GM12878 (cell line): Measurements from ENCODE around the gene UNC5B. TPM values are rescaled to one million over a fixed set of nuclear protein-coding genes. Genes with fewer than 3 reads are reported as not detected.

Experiments used
- ATAC-seq: fragments of 200-7000 bp; cut with Tn5 transposase; 3 replicates; pipeline ENCODE4 v1.9.1; 2020; ENCODE audit warnings: mild to moderate bottlenecking, moderate library complexity
- BruUV-seq: library from RNA; stranded (reverse); fragments of 400-500 nt; replicated peaks from 2 replicates; lab custom pipeline; 2021; lab: Mats Ljungman, UMichigan
- CTCF ChIA-PET: fragments of 300-600 bp; sonication (Branson Sonifier 250); formaldehyde crosslinking; extraction: SDS; loops from one replicate; lab custom pipeline; 2021; ENCODE audit warnings: inconsistent platforms; lab: Yijun Ruan, JAX
- POLR2A ChIA-PET: fragments of 350-600 bp; formaldehyde crosslinking; extraction: SDS; loops from one replicate; lab custom pipeline; 2021; ENCODE audit warnings: inconsistent platforms; lab: Charles Lee
- RAD21 ChIA-PET: fragments of 300-600 bp; sonication (Branson Sonifier 250); formaldehyde crosslinking; loops from one replicate; lab custom pipeline; 2023; ENCODE audit warnings: antibody characterized with exemption; ENCODE audit not compliant: unreplicated experiment; lab: Charles Lee
- SMC1A ChIA-PET: fragments of 300-600 bp; sonication (Branson Sonifier 250); formaldehyde crosslinking; loops from one replicate; lab custom pipeline; 2023; ENCODE audit not compliant: unreplicated experiment, uncharacterized antibody; lab: Charles Lee
- DNase-seq: peaks from one replicate; pipeline ENCODE4 v3.0.0-alpha.2; 2011; ENCODE audit warnings: low read depth, low spot score
- FAIRE-seq: peaks from 3 replicates; lab custom pipeline; 2011; peaks lifted over from hg19 to GRCh38; lab: Jason Lieb, UNC
- H2AFZ ChIP-seq: 2 replicates; pipeline ENCODE4 v1.6.0; 2011; ENCODE audit warnings: low read depth, low read length, control low read depth; ENCODE audit not compliant: control insufficient read depth
- H3K27ac ChIP-seq: 2 replicates; pipeline ENCODE4 v1.5.1; 2011; ENCODE audit warnings: control low read depth; ENCODE audit not compliant: control insufficient read depth, insufficient read depth
- H3K27me3 ChIP-seq, 2 experiments: replicated peaks in 1 of 2; 2 replicates each; pipeline versions ENCODE4 v1.6.0 to v1.6.1; 2011; ENCODE audit warnings: low read length in 1 of 2; ENCODE audit not compliant: control insufficient read depth in 2 of 2, insufficient read depth in 2 of 2
- H3K36me3 ChIP-seq, 2 experiments: 2 replicates each; pipeline ENCODE4 v1.5.1; 2011; ENCODE audit warnings: low read length in 1 of 2; ENCODE audit not compliant: control insufficient read depth in 2 of 2, insufficient read depth in 2 of 2
- H3K4me1 ChIP-seq: 2 replicates; pipeline ENCODE4 v1.6.1; 2011; ENCODE audit warnings: mild to moderate bottlenecking, low read length, moderate library complexity, mixed read lengths; ENCODE audit not compliant: control insufficient read depth, insufficient read depth
- H3K4me2 ChIP-seq: 2 replicates; pipeline ENCODE4 v1.6.0; 2011; ENCODE audit warnings: control low read depth; ENCODE audit not compliant: control insufficient read depth, insufficient read depth
- H3K4me3 ChIP-seq: fragments of 200-600 bp; sonication (generic); 2 replicates; pipeline ENCODE4 v1.5.1; 2016
- H3K79me2 ChIP-seq: 2 replicates; pipeline ENCODE4 v1.6.0; 2011; ENCODE audit warnings: low read length; ENCODE audit not compliant: control insufficient read depth, insufficient read depth
- H3K9ac ChIP-seq: 2 replicates; pipeline ENCODE4 v1.8.0; 2011; ENCODE audit warnings: low read length, control low read depth, mixed read lengths; ENCODE audit not compliant: control insufficient read depth, insufficient read depth
- H3K9me3 ChIP-seq: replicated peaks from 3 replicates; pipeline ENCODE4 v1.5.1; 2011; ENCODE audit warnings: mild to moderate bottlenecking, low read length; ENCODE audit not compliant: control insufficient read depth, insufficient read depth
- H4K20me1 ChIP-seq: 2 replicates; pipeline ENCODE4 v1.6.0; 2011; ENCODE audit not compliant: control insufficient read depth, insufficient read depth
- ESRRA ChIP-seq: IDR thresholded peaks from 2 replicates; pipeline ENCODE4 v1.6.1; 2012; ENCODE audit warnings: mild to moderate bottlenecking, low read length, improper control_type of control experiment
- FOXK2 ChIP-seq: fragments of 450-650 bp; IDR thresholded peaks from 2 replicates; pipeline ENCODE4 v1.6.1; 2017; ENCODE audit warnings: mild to moderate bottlenecking, moderate library complexity
- KLF5 ChIP-seq: fragments of 450-650 bp; IDR thresholded peaks from 2 replicates; pipeline ENCODE4 v1.6.1; 2014; ENCODE audit warnings: mild to moderate bottlenecking; ENCODE audit not compliant: partially characterized antibody
- MYC ChIP-seq: IDR thresholded peaks from 2 replicates; pipeline ENCODE4 v1.6.1; 2011; ENCODE audit warnings: mild to moderate bottlenecking, low read length, moderate library complexity, inconsistent platforms; ENCODE audit not compliant: insufficient read depth, insufficient replicate concordance, insufficient read length, severe bottlenecking
- NBN ChIP-seq: fragments of 450-650 bp; IDR thresholded peaks from 2 replicates; pipeline ENCODE4 v1.6.1; 2016
- RAD21 ChIP-seq: IDR thresholded peaks from 2 replicates; pipeline ENCODE4 v1.6.1; 2011; ENCODE audit warnings: mild to moderate bottlenecking, low read depth, low read length, moderate library complexity; ENCODE audit not compliant: insufficient read depth
- SMC3 ChIP-seq: IDR thresholded peaks from 2 replicates; pipeline ENCODE4 v1.6.1; 2011; ENCODE audit warnings: low read length, improper control_type of control experiment, borderline replicate concordance
- SPI1 ChIP-seq: IDR thresholded peaks from 2 replicates; pipeline ENCODE4 v1.6.1; 2011; ENCODE audit warnings: low read depth, mild to moderate bottlenecking, low read length, moderate library complexity, borderline replicate concordance; ENCODE audit not compliant: insufficient read depth
- YBX1 ChIP-seq: fragments of 450-650 bp; IDR thresholded peaks from 2 replicates; pipeline ENCODE4 v1.6.1; 2016; ENCODE audit warnings: antibody characterized with exemption
- ZNF217 ChIP-seq: fragments of 450-650 bp; IDR thresholded peaks from 2 replicates; pipeline ENCODE4 v1.6.1; 2017; ENCODE audit warnings: antibody characterized with exemption, mild to moderate bottlenecking
- WGBS: methylation state at CpG from one replicate; pipeline ENCODE4 v1.1.6; 2016; ENCODE audit warnings: low lambda C conversion rate; ENCODE audit not compliant: insufficient replicate concordance, insufficient coverage; ENCODE audit errors: missing lambda C conversion rate; 5-methylcytosine and 5-hydroxymethylcytosine counted together
- in situ Hi-C: fragments of 300-500 bp; cut with MboI; formaldehyde crosslinking; loops from 9 replicates; pipeline ENCODE4 v1.14.3; 2018; ENCODE audit warnings: mixed read lengths
- intact Hi-C: fragments of 100-400 bp; cut with micrococcal nuclease; formaldehyde crosslinking; loops from one replicate; pipeline ENCODE4 v1.14.2; 2022; ENCODE audit not compliant: unreplicated experiment
- polyA plus RNA-seq, 11 experiments: library from polyadenylated mRNA; depleted of rRNA in 4 of 11; unstranded in 6 of 11; stranded (reverse) in 5 of 11; fragments of >200 nt; fragmentation: Nextera tagmentation in 4 of 11; fragmentation: Illumina TruSeq in 1 of 11; extraction: Ambion mirVana in 4 of 11; extraction: Trizol in 1 of 11; gene quantifications; 1 replicate in 1 of 11; 2 replicates in 10 of 11; pipeline versions ENCODE4 v1.2.1 to v1.2.3, GENCODE V29; 2011 to 2016; ENCODE audit warnings: inconsistent platforms in 2 of 11, missing spikeins in 2 of 11, low read depth in 1 of 11
- total RNA-seq, 4 experiments: library from RNA; depleted of rRNA in 3 of 4; stranded (reverse); fragments of >200 nt in 3 of 4; fragmentation: Illumina TruSeq in 1 of 4; extraction: Trizol in 1 of 4; gene quantifications; 2 replicates each; pipeline versions ENCODE4 v1.2.1 to v1.2.3, GENCODE V29; 2013 to 2021
- TF ChIP-seq, protein P1 (sequence below): fragments of 150-350 bp; IDR thresholded peaks from 2 replicates; pipeline ENCODE4 v1.6.1; 2014; ENCODE audit warnings: mild to moderate bottlenecking, low read depth, low read length
- TF ChIP-seq, protein P2 (sequence below), 3 experiments: IDR thresholded peaks in 2 of 3; conservative IDR thresholded peaks in 1 of 3; 2 replicates each; pipeline ENCODE4 v1.5.1; 2011; ENCODE audit warnings: low read depth in 3 of 3, low read length in 3 of 3, mild to moderate bottlenecking in 3 of 3, control low read depth in 2 of 3, moderate library complexity in 2 of 3, inconsistent platforms in 1 of 3, mixed read lengths in 1 of 3; ENCODE audit not compliant: control insufficient read depth in 2 of 3, insufficient read depth in 1 of 3; ENCODE audit errors: extremely low read depth in 1 of 3
- TF ChIP-seq, protein P3 (sequence below): IDR thresholded peaks from 2 replicates; pipeline ENCODE4 v1.6.1; 2011; ENCODE audit warnings: mild to moderate bottlenecking, low read depth, low read length, moderate library complexity; ENCODE audit not compliant: insufficient replicate concordance

UNC5B gene
- total and polyA plus RNA-seq, 10 of the 15 experiments (the other 5 are each of a cell fraction or from before 2014, with no cell fraction given) = 0.03 to 0.08 TPM; not detected in 8

DNA sequence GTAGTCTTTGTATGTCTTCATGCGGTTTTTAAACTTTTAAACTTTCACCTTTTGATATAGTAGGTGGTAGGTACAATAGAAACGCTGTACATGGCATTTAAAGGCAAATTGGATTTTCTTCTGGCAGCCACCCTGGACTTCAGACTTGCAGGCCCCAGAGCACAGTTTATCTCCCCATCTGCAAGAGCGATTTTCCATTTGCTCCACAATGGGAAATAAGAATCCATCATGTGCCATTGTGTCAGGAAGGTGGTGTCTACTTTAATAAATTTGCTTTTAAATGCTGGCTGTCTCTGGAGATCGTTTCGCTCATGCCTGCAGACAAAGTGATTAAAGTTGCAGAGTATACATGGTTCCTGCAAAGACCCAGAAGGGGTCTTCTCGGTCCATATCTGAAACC, 38.9 kb downstream of the UNC5B start:
- Histone ChIP-seq H3K4me1 (no peaks in the 10 kb centered on the region), H3K4me2 (no peak overlapping the region), H4K20me1 (no peaks in the 10 kb centered on the region), H3K27me3 (no peaks in the 10 kb centered on the region; a peak in 2 of 4 replicates), H3K4me3 (no peak overlapping the region), H3K27ac (no peak overlapping the region), H2AFZ (no peak overlapping the region), H3K9ac (no peak overlapping the region), H3K36me3 (no peaks in the 10 kb centered on the region), H3K79me2 (no peaks in the 10 kb centered on the region)
- BruUV-seq = no TSS peak
- intact Hi-C loops = no loop called here
- POLR2A ChIA-PET = no interaction called here
- RAD21 ChIA-PET = no interaction called here
- 26% methylated on average over 6 of the region's 6 CpGs for WGBS
- SMC1A ChIA-PET = no interaction called here
- FAIRE-seq (no peak), DNase-seq (no peak), ATAC-seq (no peak)
- in situ Hi-C loops = no loop called here
- CTCF ChIA-PET = no interaction called here
- TF ChIP-seq RAD21 (no peak), SMC3 (no peak), NBN (no peak), ZNF217 (no peak), ESRRA (no peak), FOXK2 (no peak), SPI1 (no peak), KLF5 (no peak), YBX1 (no peak), MYC (no peak)
- TF ChIP-seq, protein P1, sequence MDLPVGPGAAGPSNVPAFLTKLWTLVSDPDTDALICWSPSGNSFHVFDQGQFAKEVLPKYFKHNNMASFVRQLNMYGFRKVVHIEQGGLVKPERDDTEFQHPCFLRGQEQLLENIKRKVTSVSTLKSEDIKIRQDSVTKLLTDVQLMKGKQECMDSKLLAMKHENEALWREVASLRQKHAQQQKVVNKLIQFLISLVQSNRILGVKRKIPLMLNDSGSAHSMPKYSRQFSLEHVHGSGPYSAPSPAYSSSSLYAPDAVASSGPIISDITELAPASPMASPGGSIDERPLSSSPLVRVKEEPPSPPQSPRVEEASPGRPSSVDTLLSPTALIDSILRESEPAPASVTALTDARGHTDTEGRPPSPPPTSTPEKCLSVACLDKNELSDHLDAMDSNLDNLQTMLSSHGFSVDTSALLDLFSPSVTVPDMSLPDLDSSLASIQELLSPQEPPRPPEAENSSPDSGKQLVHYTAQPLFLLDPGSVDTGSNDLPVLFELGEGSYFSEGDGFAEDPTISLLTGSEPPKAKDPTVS = no peak
- TF ChIP-seq, protein P2, sequence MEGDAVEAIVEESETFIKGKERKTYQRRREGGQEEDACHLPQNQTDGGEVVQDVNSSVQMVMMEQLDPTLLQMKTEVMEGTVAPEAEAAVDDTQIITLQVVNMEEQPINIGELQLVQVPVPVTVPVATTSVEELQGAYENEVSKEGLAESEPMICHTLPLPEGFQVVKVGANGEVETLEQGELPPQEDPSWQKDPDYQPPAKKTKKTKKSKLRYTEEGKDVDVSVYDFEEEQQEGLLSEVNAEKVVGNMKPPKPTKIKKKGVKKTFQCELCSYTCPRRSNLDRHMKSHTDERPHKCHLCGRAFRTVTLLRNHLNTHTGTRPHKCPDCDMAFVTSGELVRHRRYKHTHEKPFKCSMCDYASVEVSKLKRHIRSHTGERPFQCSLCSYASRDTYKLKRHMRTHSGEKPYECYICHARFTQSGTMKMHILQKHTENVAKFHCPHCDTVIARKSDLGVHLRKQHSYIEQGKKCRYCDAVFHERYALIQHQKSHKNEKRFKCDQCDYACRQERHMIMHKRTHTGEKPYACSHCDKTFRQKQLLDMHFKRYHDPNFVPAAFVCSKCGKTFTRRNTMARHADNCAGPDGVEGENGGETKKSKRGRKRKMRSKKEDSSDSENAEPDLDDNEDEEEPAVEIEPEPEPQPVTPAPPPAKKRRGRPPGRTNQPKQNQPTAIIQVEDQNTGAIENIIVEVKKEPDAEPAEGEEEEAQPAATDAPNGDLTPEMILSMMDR (IDR thresholded peaks at IDR 0.05 in 2 of 3, conservative IDR thresholded peaks at IDR 0.05 in 1 of 3; ENCODE audit: control insufficient read depth in 2 of 3, extremely low read depth in 1 of 3, insufficient read depth in 1 of 3, low read depth in 3 of 3, low read length in 3 of 3) = no peak
- TF ChIP-seq, protein P3, sequence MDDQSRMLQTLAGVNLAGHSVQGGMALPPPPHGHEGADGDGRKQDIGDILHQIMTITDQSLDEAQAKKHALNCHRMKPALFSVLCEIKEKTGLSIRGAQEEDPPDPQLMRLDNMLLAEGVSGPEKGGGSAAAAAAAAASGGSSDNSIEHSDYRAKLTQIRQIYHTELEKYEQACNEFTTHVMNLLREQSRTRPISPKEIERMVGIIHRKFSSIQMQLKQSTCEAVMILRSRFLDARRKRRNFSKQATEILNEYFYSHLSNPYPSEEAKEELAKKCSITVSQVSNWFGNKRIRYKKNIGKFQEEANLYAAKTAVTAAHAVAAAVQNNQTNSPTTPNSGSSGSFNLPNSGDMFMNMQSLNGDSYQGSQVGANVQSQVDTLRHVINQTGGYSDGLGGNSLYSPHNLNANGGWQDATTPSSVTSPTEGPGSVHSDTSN = no peak
- TF ChIP-seq, all 136 proteins: peak for 0
- no peaks in the 10 kb centered on the region for H3K9me3 ChIP-seq
